Effector CD4-positive, alpha-beta T cell (primary cell): Measurements from ENCODE around the gene THBS4.
"Not testable (repeated sequence)": the region's sequence is repeated elsewhere in the genome, so short reads cannot be mapped to it uniquely, and the experiment has no call there.

Experiments used
- DNase-seq: peaks from one replicate; pipeline ENCODE4 v3.0.0-alpha.2; 2020

THBS4 gene

GRCh38 chr5:80077051-80077714, 42.0 kb downstream of the THBS4 start:
- DNase-seq = no peak

- no peak for DNase-seq
Observed at GRCh38 chr5:80078921-80079320, 43.8 kb downstream of the THBS4 start.

- no peak for DNase-seq
Observed at GRCh38 chr5:80082281-80082680, 47.1 kb downstream of the THBS4 start.

DNA sequence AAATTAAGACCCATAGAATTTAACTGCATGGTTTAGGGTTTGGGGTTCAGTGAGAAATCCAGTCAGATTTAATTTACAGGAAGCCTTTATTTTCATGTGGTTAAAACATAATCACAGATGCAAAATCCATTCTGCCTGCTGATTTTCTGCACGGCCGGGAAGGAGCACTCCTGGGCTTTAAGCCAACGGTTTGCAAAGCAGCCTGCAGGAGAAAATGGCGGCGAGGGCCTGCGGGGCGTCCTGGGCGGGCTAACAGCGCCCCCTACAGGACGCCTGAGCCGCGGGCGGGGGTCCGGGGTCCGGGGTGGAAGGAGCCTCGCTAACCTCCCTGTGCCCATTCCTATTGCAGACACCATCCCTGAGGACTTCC, 47.6 kb downstream of the THBS4 start:
- no peak for DNase-seq

- DNase-seq = no peak
Observed at GRCh38 chr5:80083101-80083890, 48.1 kb downstream of the THBS4 start.

DNA sequence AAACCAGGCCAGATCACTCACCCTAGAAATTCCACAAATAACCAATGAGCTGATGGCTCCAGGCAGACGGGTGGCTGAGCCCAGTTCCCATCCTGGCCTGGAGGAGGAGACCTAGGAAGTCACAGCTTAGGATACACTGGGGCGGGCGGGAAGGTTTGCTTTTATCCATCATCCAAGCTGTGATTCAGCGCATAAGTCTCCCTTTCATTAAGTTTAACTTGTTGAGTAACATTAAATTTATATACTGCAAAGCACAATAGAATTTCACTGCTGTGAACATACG, 55.7 kb downstream of the THBS4 start:
- no peak for DNase-seq

DNA sequence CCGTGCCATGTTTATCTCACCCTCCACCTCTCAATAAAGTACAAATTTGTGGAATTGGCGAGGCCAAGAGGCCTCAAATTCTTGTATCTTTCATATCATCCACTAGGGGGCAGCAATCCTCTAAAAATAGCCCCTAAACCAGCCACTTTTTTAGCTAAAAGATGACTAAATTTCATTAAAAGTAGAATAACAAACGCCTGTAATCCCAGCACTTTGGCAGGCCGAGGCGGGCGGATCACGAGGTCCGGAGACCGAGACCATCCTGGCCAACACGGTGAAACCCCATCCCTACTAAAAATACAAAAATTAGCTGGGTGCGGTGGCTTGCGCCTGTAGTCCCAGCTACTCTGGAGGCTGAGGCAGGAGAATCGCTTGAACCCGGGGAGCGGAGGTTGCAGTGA, 56.6 kb downstream of the THBS4 start:
- DNase-seq = peak; percentile 20

DNA sequence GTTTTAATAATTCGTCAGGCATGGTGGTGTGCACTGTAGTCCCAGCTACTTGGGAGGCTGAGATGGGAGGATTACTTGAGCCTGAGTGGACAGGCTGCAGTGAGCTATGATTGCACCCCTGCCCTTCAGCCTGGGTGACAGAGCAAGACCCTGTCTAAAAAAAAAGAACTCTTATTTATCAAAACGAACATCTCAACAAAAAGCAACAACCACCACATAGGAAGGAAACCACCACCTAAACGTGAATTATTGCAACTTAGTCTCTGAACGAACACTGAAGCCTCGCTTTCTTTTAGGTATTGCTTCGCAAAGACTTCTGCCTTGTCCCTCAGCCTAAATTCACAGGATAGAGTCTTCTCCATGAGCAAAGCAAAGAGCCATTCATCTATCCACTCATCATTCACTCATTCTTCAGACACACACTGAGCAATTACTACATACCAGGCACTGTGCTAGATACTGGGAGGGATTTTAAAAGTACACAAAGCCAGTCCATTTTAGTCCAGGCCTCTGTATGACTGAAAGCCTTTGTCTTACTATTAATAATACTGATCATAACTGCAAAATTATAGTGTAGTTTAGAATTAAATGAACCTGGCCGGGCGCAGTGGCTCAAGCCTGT, 57.4 kb downstream of the THBS4 start:
- no peak for DNase-seq

DNA sequence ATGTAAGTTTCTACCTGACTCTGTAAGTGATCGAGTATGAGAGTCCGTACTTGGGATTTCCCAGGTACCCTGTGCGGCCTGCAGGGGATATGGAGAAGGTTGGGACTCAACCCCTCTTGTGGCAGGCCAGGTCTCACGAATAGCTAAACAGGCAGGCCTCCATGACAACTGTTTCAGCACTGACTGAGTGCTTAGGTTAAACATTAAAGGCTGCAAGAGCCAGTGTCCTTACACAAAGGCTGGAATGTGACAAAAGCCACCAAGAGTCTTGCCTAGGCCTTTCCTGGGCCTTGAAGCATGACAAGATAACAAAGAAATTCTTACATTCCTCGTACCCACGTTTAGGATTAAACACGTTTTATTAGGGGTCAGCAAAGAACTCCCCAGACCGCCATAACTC, 58.6 kb downstream of the THBS4 start:
- DNase-seq = no peak

DNA sequence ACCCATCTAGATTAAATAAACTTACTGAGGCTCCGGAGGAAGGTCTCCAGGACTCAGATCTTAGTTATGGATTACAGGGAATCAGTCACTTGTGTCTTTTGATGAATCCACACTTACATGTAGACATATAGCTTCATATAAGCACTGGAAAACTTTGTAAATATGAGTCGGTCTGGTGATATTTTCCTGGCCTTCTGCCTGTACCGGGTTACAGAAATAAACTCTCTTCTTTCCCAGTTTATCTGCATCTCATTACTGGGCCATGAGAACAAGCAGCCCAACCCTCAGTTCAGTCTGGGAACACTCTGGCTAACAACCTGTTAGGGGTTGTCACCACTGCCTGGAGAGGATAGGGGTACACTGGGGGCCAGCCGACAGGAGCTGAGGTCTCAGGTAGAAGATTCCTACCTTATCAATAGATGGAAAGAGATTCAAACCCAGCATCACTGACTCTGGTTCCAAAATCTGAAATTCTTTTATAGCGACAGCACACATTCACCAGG, 59.1 kb downstream of the THBS4 start:
- no peak for DNase-seq

DNA sequence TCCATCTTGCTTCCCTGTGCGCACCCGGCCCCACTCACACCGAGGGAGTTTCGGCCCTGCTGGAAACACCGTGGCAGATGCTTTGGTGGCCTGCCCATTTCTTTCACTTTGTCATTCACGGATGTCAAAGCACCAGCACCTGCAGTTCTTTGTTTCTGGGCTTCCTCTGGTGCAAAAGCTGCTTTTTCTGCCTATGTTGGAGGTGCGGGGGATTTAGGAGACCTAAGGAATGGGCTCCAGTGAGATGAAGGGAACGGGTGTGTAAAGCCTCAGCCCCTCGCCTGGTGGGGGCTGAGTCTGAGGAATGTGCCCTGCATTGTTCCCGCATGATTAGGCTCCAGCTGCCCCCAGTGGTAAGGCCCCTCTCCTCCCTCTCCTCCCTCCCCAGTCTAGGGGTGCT, 62.3 kb downstream of the THBS4 start:
- no peak for DNase-seq

GRCh38 chr5:80101993-80102392, 66.8 kb downstream of the THBS4 start:
- no peak for DNase-seq

- DNase-seq = no peak
Observed at GRCh38 chr5:80103371-80103770, 68.2 kb downstream of the THBS4 start.

GRCh38 chr5:80105698-80106439, 70.7 kb downstream of the THBS4 start:
- no peak for DNase-seq

DNA sequence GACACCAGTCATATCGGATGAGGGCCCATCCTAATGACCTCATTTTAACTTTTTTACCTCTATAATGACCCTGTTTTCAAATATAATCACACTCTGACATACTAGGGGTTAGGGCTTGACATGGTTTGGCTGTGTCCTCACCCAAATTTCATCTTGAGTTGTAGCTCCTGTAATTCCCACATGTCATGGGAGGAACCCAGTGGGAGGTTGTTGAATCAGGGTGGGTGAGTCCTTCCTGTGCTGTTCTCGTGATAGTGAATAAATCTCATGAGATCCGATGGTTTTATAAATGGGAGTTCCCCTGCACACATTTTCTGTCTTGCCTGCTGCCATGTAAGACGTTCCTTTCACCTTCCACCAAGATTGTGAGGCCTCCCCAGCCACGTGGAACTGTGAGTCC, 71.8 kb downstream of the THBS4 start:
- DNase-seq = no peak

GRCh38 chr5:80109646-80110478, 74.7 kb downstream of the THBS4 start:
- DNase-seq = no peak

DNA sequence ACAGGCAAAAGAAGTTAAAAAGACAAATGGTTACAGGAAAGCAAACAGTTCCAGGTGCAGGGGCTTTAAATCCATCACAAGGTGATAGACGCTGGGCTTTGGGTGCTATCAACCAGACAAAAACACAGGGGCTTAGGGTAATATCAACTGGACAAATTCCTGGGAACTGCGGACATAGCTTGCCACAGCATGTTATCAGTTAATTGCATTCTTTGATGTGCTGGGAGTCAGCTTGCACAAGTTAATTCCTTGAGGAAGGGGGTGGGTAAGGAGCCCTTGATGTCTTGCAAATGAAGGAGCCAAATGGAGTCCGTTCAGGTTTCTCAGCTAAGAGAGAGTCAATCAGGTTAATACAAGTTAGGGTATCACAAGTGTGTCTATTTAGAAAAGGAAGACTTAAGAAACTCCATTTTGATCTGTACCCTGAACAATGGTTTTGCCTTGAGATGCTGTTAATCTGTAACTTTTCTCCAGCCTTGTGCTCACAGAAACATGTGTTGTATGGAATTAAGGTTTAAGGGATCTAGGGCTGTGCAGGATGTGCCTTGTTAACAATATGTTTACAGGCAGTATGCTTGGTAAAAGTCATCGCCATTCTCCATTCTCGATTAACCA, 76.3 kb downstream of the THBS4 start:
- DNase-seq = not testable (repeated sequence)

- DNase-seq = no peak
Observed at GRCh38 chr5:80114860-80115259, 79.7 kb downstream of the THBS4 start.

DNA sequence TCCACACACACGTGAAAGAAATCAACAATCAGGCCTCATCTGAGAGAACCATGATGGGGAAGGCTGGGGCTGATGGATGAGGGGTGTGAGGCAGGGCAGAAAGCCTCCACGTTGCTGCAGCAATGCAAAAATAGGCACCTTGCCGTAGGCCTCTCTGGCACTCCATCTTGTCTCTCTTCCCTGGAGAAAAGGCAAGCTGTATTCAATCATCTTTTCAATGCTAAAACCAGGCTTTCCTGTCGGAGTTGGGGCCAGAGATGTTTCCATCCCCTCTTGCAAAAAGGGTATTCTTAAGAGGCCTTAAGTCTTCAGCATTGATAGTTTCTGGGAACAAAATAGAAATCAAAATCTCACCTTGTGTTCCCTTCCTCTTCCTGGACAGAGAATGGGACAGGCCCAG, 80.9 kb downstream of the THBS4 start:
- no peak for DNase-seq

GRCh38 chr5:80116465-80116864, 81.3 kb downstream of the THBS4 start:
- no peak for DNase-seq

DNA sequence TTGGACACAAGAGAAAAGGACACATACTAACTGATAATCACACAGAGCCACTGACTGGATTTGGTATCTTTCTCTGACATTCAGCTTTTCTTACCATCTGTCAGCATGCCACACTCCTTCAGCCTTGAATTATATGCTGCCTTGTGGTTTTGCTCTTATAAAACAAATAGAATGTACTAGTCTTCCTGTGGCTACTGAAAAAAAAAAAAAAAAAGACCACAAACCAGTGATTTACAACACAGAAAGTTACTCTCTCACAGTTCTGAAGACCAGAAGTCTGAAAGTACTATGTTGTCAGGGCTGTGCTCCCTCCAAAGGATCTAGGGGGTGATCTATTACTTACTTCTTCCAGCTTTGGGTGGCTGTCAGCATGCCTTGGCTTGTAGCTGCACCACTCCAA, 82.3 kb downstream of the THBS4 start:
- DNase-seq = no peak

- DNase-seq = no peak
Observed at GRCh38 chr5:80119372-80119771, 84.2 kb downstream of the THBS4 start.
